Lower leg skin (tissue), 4 donors: Measurements from ENCODE around the gene FBLN2. TPM values are rescaled to one million over a fixed set of nuclear protein-coding genes. Genes with fewer than 3 reads are reported as not detected.

ENCODE experiments used
- DNase-seq, 2 donors: peaks; one replicate each; pipeline ENCODE4 v3.0.0-alpha.2; 2019; ENCODE audit warnings: low spot score in 2 of 2
- H3K4me3 ChIP-seq: fragments of 200-600 bp; sonication (generic); 2 replicates; pipeline ENCODE4 v1.5.1; 2017; ENCODE audit warnings: mild to moderate bottlenecking, low read depth; ENCODE audit not compliant: poor library complexity, severe bottlenecking
- CTCF ChIP-seq, 3 donors: fragments of 450-650 bp; IDR thresholded peaks; one replicate each; pipeline ENCODE4 v1.5.1; 2016; ENCODE audit warnings: antibody characterized with exemption in 3 of 3, mild to moderate bottlenecking in 3 of 3, moderate library complexity in 2 of 3
- POLR2A ChIP-seq, 2 donors: fragments of 450-650 bp; IDR thresholded peaks; one replicate each; pipeline ENCODE4 v1.6.1; 2016 to 2017; ENCODE audit warnings: antibody characterized with exemption in 2 of 2, mild to moderate bottlenecking in 1 of 2, moderate library complexity in 1 of 2
- WGBS, 2 donors: methylation state at CpG; one replicate each; pipeline ENCODE4 v1.1.5; 2018; 5-methylcytosine and 5-hydroxymethylcytosine counted together
- intact Hi-C: fragments of 100-400 bp; cut with DNase I; formaldehyde crosslinking; loops from one replicate; pipeline ENCODE4 v1.15.0; 2023; ENCODE audit warnings: low total_unique reads
- total RNA-seq, 4 donors: library from RNA; depleted of rRNA; stranded (reverse); fragments of >200 nt; gene quantifications; one replicate each; pipeline ENCODE4 v1.1.0, GENCODE V29; 2016

The FBLN2 gene
- total RNA-seq, 4 donors from 2014 or later: 40.1 to 153 (median 64.0) TPM

GRCh38 chr3:13681931-13682330 is 133.0 kb downstream of the FBLN2 start:
- intact Hi-C loops: no loop called here
- no peak overlapping the region for H3K4me3 ChIP-seq
- no peak for DNase-seq
- 80 to 94% methylated on average over 17 of the region's 17 CpGs for WGBS, 2 donors
- TF ChIP-seq POLR2A (IDR thresholded peaks at IDR 0.05) (no peak), CTCF (IDR thresholded peaks at IDR 0.05) (no peak)

- H3K4me3 ChIP-seq: no peak overlapping the region
- 85 to 86% methylated on average over 16 of the region's 16 CpGs for whole genome bisulfite sequencing, 2 donors
- intact Hi-C loops: no loop called here
- no peak for DNase-seq
- no peak for TF ChIP-seq CTCF (IDR thresholded peaks at IDR 0.05)
- TF ChIP-seq POLR2A (IDR thresholded peaks at IDR 0.05): no peak
These were observed 133.5 kb downstream of the FBLN2 start for GRCh38 chr3:13682331-13683013.

GRCh38 chr3:13683288-13683687 is 134.4 kb downstream of the FBLN2 start:
- intact Hi-C loops: no loop called here
- H3K4me3 ChIP-seq: no peak overlapping the region
- WGBS, 2 donors: 87 to 89% methylated on average over 4 of the region's 4 CpGs
- no peak for TF ChIP-seq POLR2A (IDR thresholded peaks at IDR 0.05)
- TF ChIP-seq CTCF (IDR thresholded peaks at IDR 0.05): no peak
- no peak for DNase-seq

- TF ChIP-seq POLR2A (IDR thresholded peaks at IDR 0.05) (no peak), CTCF (IDR thresholded peaks at IDR 0.05) (no peak)
- no peak overlapping the region for H3K4me3 ChIP-seq
- DNase-seq: no peak
- 86 to 90% methylated on average over 11 of the region's 11 CpGs for WGBS, 2 donors
- intact Hi-C loops: no loop called here
These were observed 134.8 kb downstream of the FBLN2 start for GRCh38 chr3:13683772-13684171.

- H3K4me3 ChIP-seq: no peak overlapping the region
- WGBS, 2 donors: 43 to 54% methylated on average over 12 of the region's 12 CpGs
- no peak for DNase-seq
- intact Hi-C loops: no loop called here
- TF ChIP-seq CTCF (IDR thresholded peaks at IDR 0.05) (no peak), POLR2A (IDR thresholded peaks at IDR 0.05) (no peak)
These were observed 135.4 kb downstream of the FBLN2 start for GRCh38 chr3:13684350-13684749.

- TF ChIP-seq POLR2A (IDR thresholded peaks at IDR 0.05): no peak
- TF ChIP-seq CTCF (IDR thresholded peaks at IDR 0.05): no peak
- intact Hi-C loops: no loop called here
- no peak for DNase-seq
- WGBS, 2 donors: 58 to 72% methylated on average over 10 of the region's 10 CpGs
- no peak overlapping the region for H3K4me3 ChIP-seq
These were observed 135.9 kb downstream of the FBLN2 start for GRCh38 chr3:13684854-13685253.
